Lower leg skin (tissue), 3 donors: Measurements from ENCODE around the gene ZNF385C.

Source experiments
- CTCF ChIP-seq, 3 donors: fragments of 450-650 bp; IDR thresholded peaks; one replicate each; pipeline ENCODE4 v1.5.1; 2016; ENCODE audit warnings: antibody characterized with exemption in 3 of 3, mild to moderate bottlenecking in 3 of 3, moderate library complexity in 2 of 3
- POLR2A ChIP-seq, 2 donors: fragments of 450-650 bp; IDR thresholded peaks; one replicate each; pipeline ENCODE4 v1.6.1; 2016 to 2017; ENCODE audit warnings: antibody characterized with exemption in 2 of 2, mild to moderate bottlenecking in 1 of 2, moderate library complexity in 1 of 2

- no peak for TF ChIP-seq CTCF (IDR thresholded peaks at IDR 0.05)
- no peak for TF ChIP-seq POLR2A (IDR thresholded peaks at IDR 0.05)
These were observed 8.9 kb upstream of the ZNF385C start for GRCh38 chr17:42107124-42107523.
